Endothelial cell of umbilical vein (primary cell): ENCODE measurements around the gene GAB1. TPM values are rescaled to one million over a fixed set of nuclear protein-coding genes. Genes with fewer than 3 reads are reported as not detected.

Source experiments
- BruUV-seq: library from RNA; stranded (reverse); fragments of 400-500 nt; replicated peaks from 2 replicates; lab custom pipeline; 2021; lab: Mats Ljungman, UMichigan
- CTCF ChIA-PET: fragments of 300-600, 350-600 bp; sonication (Branson Sonifier 250); formaldehyde crosslinking; loops from one replicate; lab custom pipeline; 2021; ENCODE audit warnings: antibody characterized with exemption, inconsistent platforms; lab: Charles Lee
- POLR2A ChIA-PET: fragments of 300-600, 350-600 bp; sonication (Branson Sonifier 250); formaldehyde crosslinking; loops from one replicate; lab custom pipeline; 2021; ENCODE audit warnings: antibody characterized with exemption, inconsistent platforms; lab: Charles Lee
- DNase-seq: peaks from one replicate; pipeline ENCODE4 v3.0.0-alpha.2; 2011; ENCODE audit warnings: low read depth, low spot score
- FAIRE-seq: peaks from 2 replicates; lab custom pipeline; 2011; peaks lifted over from hg19 to GRCh38; lab: Jason Lieb, UNC
- H2AFZ ChIP-seq: 2 replicates; pipeline ENCODE4 v1.6.0; 2012; ENCODE audit warnings: low read depth, low read length, control low read depth, inconsistent platforms
- H3K27ac ChIP-seq: 2 replicates; pipeline ENCODE4 v1.5.1; 2011; ENCODE audit warnings: low read depth, mild to moderate bottlenecking, control low read depth, low read length, moderate library complexity; ENCODE audit not compliant: insufficient read depth
- H3K27me3 ChIP-seq, 2 experiments: 2 replicates each; pipeline versions ENCODE4 v1.6.0 to v1.6.1; 2011; ENCODE audit warnings: low read length in 2 of 2, mixed read lengths in 1 of 2; ENCODE audit not compliant: control insufficient read depth in 2 of 2, insufficient read depth in 2 of 2
- H3K36me3 ChIP-seq, 2 experiments: 2 replicates in 1 of 2; 3 replicates in 1 of 2; pipeline ENCODE4 v1.5.1; 2011; ENCODE audit warnings: low read length in 2 of 2, mild to moderate bottlenecking in 1 of 2, moderate library complexity in 1 of 2; ENCODE audit not compliant: control insufficient read depth in 2 of 2, insufficient read depth in 2 of 2; ENCODE audit errors: extremely low read depth in 1 of 2
- H3K4me1 ChIP-seq: 3 replicates; pipeline ENCODE4 v1.5.1; 2011; ENCODE audit warnings: mild to moderate bottlenecking, low read length; ENCODE audit not compliant: control insufficient read depth, insufficient read depth; ENCODE audit errors: extremely low read depth
- H3K4me2 ChIP-seq: 2 replicates; pipeline ENCODE4 v1.6.1; 2011; ENCODE audit warnings: low read length, control low read depth, mixed read lengths; ENCODE audit not compliant: insufficient read depth
- H3K4me3 ChIP-seq, 3 experiments: fragments of 200-600 bp in 1 of 3; sonication (generic), shearing (Covaris generic) in 1 of 3; replicated peaks in 1 of 3; 2 replicates each; pipeline ENCODE4 v1.5.1; 2011 to 2016; ENCODE audit warnings: control low read depth in 3 of 3, low read length in 3 of 3, mild to moderate bottlenecking in 2 of 3, inconsistent platforms in 1 of 3, low read depth in 1 of 3, moderate library complexity in 1 of 3; ENCODE audit not compliant: insufficient read depth in 1 of 3
- H3K79me2 ChIP-seq: 2 replicates; pipeline ENCODE4 v1.6.0; 2012; ENCODE audit warnings: low read length, inconsistent platforms; ENCODE audit not compliant: control insufficient read depth, insufficient read depth
- H3K9ac ChIP-seq: replicated peaks from 2 replicates; pipeline ENCODE3; 2011; ENCODE audit warnings: low read length, control low read depth; ENCODE audit not compliant: insufficient read depth; ENCODE audit errors: extremely low read depth
- H3K9me1 ChIP-seq: replicated peaks from 3 replicates; pipeline ENCODE4 v1.6.0; 2011; ENCODE audit warnings: mild to moderate bottlenecking, low read length; ENCODE audit not compliant: control insufficient read depth, insufficient read depth; ENCODE audit errors: extremely low read depth
- H3K9me3 ChIP-seq: replicated peaks from 2 replicates; pipeline ENCODE4 v1.5.1; 2012; ENCODE audit warnings: low read length, inconsistent platforms; ENCODE audit not compliant: control insufficient read depth, insufficient read depth
- H4K20me1 ChIP-seq: replicated peaks from 2 replicates; pipeline ENCODE3; 2011; ENCODE audit warnings: mild to moderate bottlenecking, low read length; ENCODE audit not compliant: control insufficient read depth, insufficient read depth; ENCODE audit errors: extremely low read depth
- EZH2 ChIP-seq: IDR thresholded peaks from 2 replicates; pipeline ENCODE4 v1.6.1; 2012; ENCODE audit warnings: borderline replicate concordance, low read depth, mild to moderate bottlenecking, moderate library complexity, low read length, inconsistent platforms; ENCODE audit not compliant: severe bottlenecking
- FOS ChIP-seq: IDR thresholded peaks from 2 replicates; pipeline ENCODE4 v1.6.1; 2011; ENCODE audit warnings: mild to moderate bottlenecking, low read length, moderate library complexity, borderline replicate concordance; ENCODE audit not compliant: insufficient read depth
- GATA2 ChIP-seq: IDR thresholded peaks from 2 replicates; pipeline ENCODE4 v1.7.0; 2011; ENCODE audit warnings: low read depth, mild to moderate bottlenecking, moderate library complexity, mixed read lengths, low read length; ENCODE audit not compliant: insufficient read length, insufficient read depth
- JUN ChIP-seq: IDR thresholded peaks from 2 replicates; pipeline ENCODE4 v1.6.1; 2011; ENCODE audit warnings: borderline replicate concordance, low read depth; ENCODE audit not compliant: insufficient read length, insufficient read depth
- MAX ChIP-seq: IDR thresholded peaks from 2 replicates; pipeline ENCODE4 v1.6.1; 2011; ENCODE audit not compliant: insufficient read depth, insufficient read length
- MYC ChIP-seq: IDR thresholded peaks from one replicate; pipeline ENCODE4 v1.6.1; 2011; ENCODE audit warnings: mild to moderate bottlenecking, low read depth, low read length
- POLR2A ChIP-seq: IDR thresholded peaks from 2 replicates; pipeline ENCODE4 v1.6.1; 2012; ENCODE audit warnings: low read depth, mild to moderate bottlenecking, control low read depth, low read length
- POLR2AphosphoS5 ChIP-seq: IDR thresholded peaks from 2 replicates; pipeline ENCODE4 v1.6.1; 2012; ENCODE audit warnings: low read depth, mild to moderate bottlenecking, control low read depth, low read length, moderate library complexity; ENCODE audit not compliant: insufficient read depth
- dilution Hi-C: fragments of 300-500 bp; cut with MboI; formaldehyde crosslinking; loops from one replicate; pipeline ENCODE4 v1.15.0; 2019; ENCODE audit warnings: low sequenced_read_pairs; ENCODE audit not compliant: extremely low pct_ligation_motif_present
- intact Hi-C: fragments of 100-400 bp; cut with micrococcal nuclease; formaldehyde crosslinking; loops from one replicate; pipeline ENCODE4 v1.10.0; 2022
- polyA plus RNA-seq, 4 experiments: library from polyadenylated mRNA; depleted of rRNA in 3 of 4; stranded (reverse) in 3 of 4; unstranded in 1 of 4; fragments of >200 nt; gene quantifications; 2 replicates each; pipeline versions ENCODE4 v1.2.1 to v1.2.3, GENCODE V29; 2011 to 2012; ENCODE audit warnings: missing spikeins in 1 of 4
- total RNA-seq: library from RNA; stranded (reverse); gene quantifications from 2 replicates; pipeline ENCODE4 v1.2.3, GENCODE V29; 2021
- TF ChIP-seq, protein P1 (sequence below), 2 donors: IDR thresholded peaks; 1 replicate in 1 of 2; 2 replicates in 1 of 2; pipeline ENCODE4 v1.5.1; 2011; ENCODE audit warnings: low read length in 2 of 2, mild to moderate bottlenecking in 2 of 2, moderate library complexity in 2 of 2, control low read depth in 1 of 2, inconsistent platforms in 1 of 2, low read depth in 1 of 2; ENCODE audit not compliant: insufficient read depth in 1 of 2; ENCODE audit errors: extremely low read depth in 1 of 2

GAB1 gene
- total and polyA plus RNA-seq, 2 donors (not counting 3 experiments of a cell fraction or from before 2014, with no cell fraction given): 9.3 to 37.7 TPM

DNA sequence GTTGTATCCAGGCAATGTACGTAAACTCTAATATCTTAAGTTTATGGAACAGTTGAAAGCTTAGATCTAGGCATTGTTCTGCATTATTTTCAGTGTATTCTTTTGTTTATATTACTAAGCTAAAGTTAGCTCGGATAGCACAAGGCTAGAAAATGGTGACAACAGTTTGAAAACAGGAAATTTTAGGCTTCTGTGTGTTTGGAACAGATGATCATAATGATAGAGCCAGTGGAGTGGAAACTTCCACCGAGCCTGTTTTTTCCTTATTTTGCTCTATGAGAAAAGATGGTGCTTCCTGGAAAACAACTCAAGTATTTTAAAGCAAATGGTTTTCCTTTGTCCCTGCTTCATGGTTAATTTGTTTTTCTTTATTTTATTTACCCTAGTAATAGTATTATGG is 70.8 kb downstream of the GAB1 start:
- POLR2A ChIA-PET: interaction anchor here (0.7 to 0.8 kb wide), 2 partner anchors 31 to 71 kb away, joined by 4 read pairs; partner anchors contain the start of gene GAB1
- H2AFZ ChIP-seq: peak overlapping the region; percentile 14
- H3K79me2 ChIP-seq: no peaks in the 10 kb centered on the region
- H3K4me3 ChIP-seq: no peak overlapping the region
- no peaks in the 10 kb centered on the region for H3K36me3 ChIP-seq
- no TSS peak for BruUV-seq
- DNase-seq (peak; percentile 95), FAIRE-seq (no peak)
- peak overlapping the region; percentile 61 for H3K4me2 ChIP-seq
- no peaks in the 10 kb centered on the region for H3K27me3 ChIP-seq
- no peaks in the 10 kb centered on the region for H3K9me3 ChIP-seq
- dilution Hi-C loops: no loop called here
- peak overlapping the region; percentile 34 for H3K27ac ChIP-seq
- TF ChIP-seq MAX (no peak), FOS (no peak), GATA2 (no peak), POLR2A (no peak), MYC (no peak), JUN (no peak), POLR2AphosphoS5 (no peak), EZH2 (no peak)
- TF ChIP-seq, protein P1, sequence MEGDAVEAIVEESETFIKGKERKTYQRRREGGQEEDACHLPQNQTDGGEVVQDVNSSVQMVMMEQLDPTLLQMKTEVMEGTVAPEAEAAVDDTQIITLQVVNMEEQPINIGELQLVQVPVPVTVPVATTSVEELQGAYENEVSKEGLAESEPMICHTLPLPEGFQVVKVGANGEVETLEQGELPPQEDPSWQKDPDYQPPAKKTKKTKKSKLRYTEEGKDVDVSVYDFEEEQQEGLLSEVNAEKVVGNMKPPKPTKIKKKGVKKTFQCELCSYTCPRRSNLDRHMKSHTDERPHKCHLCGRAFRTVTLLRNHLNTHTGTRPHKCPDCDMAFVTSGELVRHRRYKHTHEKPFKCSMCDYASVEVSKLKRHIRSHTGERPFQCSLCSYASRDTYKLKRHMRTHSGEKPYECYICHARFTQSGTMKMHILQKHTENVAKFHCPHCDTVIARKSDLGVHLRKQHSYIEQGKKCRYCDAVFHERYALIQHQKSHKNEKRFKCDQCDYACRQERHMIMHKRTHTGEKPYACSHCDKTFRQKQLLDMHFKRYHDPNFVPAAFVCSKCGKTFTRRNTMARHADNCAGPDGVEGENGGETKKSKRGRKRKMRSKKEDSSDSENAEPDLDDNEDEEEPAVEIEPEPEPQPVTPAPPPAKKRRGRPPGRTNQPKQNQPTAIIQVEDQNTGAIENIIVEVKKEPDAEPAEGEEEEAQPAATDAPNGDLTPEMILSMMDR (IDR thresholded peaks at IDR 0.05; ENCODE audit: extremely low read depth in 1 of 2, insufficient read depth in 1 of 2, low read depth in 1 of 2, low read length in 2 of 2): no peak
- peaks cover 49% of the 10 kb centered on the region for H3K4me1 ChIP-seq
- no peaks in the 10 kb centered on the region for H4K20me1 ChIP-seq
- CTCF ChIA-PET: interaction anchor here (0.9 kb wide), 1 partner anchor 10 kb away, joined by 4 read pairs; no protein-coding TSS in a partner anchor
- H3K9ac ChIP-seq: peak overlapping the region; percentile 20
- intact Hi-C loops: loop anchor here (1.0 kb wide), 1 partner anchor 34 kb away; no protein-coding TSS in a partner anchor
- H3K9me1 ChIP-seq: no peaks in the 10 kb centered on the region
